ENCODE measurements around the gene ATG16L2.
"Not testable (repeated sequence)": the region's sequence is repeated elsewhere in the genome, so short reads cannot be mapped to it uniquely, and the experiment has no call there.

ATG16L2 gene

DNA sequence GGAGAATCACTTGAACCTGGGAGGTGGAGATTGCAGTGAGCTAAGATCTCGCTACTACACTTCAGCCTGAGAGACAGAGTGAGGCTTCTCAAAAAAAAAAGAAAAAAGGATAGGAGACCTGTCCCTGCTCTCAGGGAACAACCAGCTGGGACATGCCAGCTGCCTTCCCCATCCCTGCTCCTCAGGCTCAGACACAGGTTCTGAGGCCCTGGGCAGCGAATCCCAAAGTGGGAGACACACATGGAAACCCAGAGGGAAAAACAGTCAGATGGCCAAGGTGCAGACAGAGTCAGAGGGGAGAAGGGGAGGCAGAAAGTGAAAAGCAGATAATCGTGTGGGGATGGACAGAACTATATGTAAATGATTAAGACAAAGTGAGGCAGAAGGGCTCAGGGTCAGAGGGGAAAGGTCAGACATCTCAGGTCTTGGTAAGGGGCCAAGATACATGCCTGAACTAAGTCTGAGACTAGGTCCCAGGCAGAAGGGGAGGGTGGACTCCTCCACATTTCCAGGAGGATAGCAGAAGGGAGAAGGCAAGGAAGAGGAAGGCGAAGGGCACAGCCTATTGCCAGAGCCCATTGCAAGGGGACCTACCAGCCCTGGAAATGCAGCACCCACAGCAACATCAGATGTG, 34.6 kb upstream of the ATG16L2 start:
- DNase-seq (ENCODE audit: low read depth in 2 of 2): no peak

DNA sequence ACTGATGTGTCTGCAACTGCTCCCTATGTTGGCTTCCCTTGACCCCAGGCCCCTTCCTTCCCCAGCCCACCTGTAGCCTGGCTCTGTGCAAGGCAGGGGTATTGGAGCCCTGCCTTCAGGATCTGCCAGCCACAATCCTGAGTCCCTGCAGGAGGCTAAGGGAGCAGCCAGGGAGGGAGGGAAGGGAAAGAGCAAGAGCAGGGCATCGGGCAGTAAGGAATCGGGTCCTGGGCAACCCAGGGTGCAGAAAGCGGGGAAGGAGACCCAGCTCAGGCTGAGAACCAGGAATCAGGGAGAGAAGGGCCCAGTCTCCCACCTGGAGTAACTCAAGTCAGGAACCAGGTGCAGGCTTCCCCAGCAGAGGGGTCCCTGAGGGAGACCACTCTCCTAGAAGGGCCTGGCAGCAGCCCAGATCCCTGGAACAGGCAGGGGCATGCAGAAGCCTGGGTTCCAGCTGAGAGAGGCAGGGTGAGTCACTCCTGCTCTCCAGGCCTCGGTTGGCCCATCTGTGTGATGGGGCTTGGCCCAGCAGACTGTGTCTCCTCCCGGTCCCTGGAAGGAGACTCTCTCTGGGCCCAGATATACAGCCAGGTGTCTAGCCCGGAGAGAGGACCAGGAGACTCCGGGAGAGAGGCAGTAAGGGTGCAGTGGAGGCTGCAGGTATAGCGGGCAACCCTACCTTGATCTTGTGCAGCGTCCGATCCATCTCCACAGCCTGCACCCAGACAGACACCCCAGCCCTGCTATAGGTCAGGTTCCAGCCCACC, 33.7 kb upstream of the ATG16L2 start:
- DNase-seq (ENCODE audit: low read depth in 2 of 2): no peak

DNA sequence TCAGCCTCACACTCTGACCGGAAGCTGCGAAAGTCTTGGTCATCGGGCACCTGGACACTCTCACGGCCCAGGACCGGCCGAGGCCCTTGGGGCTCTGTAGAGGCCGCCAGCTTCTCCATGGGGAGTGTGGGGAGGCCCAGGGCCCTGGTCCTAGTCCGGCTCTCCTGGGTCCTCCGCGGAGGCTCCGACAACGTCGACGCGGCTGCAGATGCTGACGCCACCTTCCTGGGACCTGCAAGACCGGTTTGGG, 33.2 kb upstream of the ATG16L2 start:
- no peak for DNase-seq (ENCODE audit: low read depth in 2 of 2)

DNA sequence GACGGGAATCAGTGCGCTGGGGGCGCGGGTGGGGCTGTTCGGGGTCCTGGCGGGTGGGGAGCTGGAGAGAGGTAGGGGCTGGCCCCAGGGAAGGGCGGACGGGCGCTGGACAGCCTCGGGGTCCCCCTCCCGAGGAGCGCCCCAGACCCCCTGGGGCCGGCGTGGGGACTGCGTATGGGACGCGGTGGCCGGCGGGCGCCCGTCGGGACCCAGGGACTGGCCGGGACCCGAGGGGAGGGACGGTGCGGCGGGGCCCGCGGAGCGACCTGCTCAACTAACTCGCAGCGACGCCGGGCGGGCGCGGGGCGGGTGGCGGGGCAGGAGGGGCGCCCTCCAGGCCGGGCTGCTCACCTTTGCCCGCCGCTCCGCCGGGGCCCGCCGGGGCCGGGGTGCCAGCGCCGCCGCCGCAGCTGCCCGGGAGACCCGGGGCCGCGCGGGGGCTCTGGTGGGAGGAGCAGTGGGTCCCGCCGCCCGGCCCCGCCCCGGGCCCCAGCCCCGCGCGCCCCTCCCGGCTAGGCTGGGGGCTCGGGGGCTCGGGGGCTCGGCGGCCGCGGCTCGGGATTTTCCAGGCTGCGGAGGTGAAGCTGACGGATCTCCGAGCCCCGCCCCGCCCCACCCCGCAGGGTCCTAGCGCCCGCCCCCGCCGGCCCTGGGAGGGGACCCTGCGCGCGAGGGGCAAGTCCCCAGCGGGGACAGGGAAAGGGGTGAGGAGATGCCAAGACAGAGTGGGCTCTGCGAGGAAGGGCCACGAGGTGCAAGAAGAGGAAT, 32.7 kb upstream of the ATG16L2 start:
- DNase-seq (ENCODE audit: low read depth in 2 of 2): peak; percentile 8 to 17

DNA sequence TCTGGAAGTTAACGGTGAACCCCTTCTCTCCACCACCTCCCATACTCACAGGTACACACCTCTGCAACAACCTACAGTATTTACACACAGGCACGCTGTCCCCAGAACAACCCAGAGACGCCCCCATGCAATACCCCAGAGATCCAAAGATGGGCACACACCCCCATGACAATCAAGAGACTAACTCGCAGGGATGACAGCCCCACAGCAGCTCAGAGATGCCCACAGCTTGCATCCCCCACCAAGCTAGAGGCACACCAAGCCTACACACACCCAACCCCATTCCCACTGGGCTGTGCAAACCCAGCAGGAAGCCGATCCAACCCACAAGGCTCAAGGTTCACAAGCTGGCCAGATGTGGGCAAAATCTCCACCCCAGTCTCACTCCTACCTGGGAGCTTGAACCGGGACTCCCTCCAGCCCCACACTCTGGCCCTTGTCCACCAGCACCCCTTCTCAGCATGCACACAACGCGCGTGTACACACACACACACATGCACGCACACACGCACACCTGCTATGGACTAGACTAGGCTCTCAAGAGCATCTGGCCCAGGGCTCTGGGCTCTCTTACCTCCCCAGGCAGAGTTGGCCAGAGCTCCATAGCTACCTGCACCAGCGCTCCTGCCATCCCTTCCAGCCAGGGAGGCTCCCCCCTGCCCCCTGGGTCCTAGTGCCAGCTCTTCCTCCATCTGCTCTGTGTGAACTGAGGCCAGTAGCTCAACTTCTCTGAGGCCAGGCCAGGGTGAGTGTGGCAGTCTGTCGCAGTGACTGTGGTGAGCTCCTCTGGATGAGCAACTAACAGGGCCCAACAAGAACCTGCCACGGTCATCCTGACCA, 31.9 kb upstream of the ATG16L2 start:
- no peak for DNase-seq (ENCODE audit: low read depth in 2 of 2)

DNA sequence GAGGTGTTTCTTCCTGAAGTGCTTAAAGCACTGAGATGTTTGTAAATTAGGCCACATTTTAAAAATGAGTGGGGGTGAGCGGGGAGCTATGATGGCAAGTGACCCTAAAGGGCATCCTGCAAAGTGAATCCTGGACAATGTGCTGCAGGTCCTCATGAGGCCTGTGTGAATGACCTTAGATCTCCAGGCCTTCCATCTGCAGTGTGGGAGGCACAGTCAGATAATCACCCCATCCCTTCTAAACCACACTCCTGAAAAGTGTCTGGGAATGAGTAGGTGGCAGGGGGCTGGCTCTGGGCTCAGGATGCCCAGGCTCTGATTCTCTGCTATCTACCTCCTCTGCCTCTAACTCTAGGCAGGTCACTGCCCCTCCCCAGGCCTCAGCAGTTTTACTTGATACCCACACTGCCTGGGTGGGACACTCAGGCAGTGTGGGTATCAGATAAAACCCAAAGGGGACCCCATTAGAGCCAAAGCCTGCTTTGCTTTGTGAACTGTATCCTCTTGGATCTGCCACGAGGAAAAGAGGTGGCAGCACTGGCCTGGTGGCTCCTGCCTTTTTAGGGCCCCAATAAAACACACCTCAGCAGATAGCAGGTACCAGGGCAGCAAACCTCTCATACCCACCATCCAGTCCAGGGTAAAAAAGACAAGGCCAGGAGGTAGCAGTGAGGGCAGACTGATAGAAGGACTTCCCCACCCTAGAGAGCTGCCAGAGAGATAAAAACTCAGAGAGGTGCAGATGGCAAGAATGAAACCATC, 30.9 kb upstream of the ATG16L2 start:
- no peak for DNase-seq (ENCODE audit: low read depth in 2 of 2)

DNA sequence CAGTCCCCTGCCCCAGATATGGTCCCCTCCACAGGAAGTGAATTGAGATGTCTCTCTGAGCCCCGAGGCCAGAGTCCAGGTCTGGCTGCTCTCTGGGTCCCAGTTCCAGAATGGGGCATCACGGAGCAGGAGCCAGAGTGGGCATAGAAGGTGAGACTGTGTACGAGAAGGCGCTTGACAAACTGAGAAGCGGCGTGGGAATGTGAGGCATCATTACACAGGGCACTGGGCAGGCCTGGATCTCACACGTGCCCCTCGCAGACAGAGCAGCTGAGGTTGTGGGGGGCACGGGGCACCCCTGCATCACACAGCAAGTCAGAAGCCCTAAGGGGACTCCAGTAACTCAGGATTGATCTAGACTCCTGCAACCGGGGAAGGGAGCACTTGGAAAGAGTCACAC, 29.5 kb upstream of the ATG16L2 start:
- DNase-seq (ENCODE audit: low read depth in 2 of 2): no peak

DNA sequence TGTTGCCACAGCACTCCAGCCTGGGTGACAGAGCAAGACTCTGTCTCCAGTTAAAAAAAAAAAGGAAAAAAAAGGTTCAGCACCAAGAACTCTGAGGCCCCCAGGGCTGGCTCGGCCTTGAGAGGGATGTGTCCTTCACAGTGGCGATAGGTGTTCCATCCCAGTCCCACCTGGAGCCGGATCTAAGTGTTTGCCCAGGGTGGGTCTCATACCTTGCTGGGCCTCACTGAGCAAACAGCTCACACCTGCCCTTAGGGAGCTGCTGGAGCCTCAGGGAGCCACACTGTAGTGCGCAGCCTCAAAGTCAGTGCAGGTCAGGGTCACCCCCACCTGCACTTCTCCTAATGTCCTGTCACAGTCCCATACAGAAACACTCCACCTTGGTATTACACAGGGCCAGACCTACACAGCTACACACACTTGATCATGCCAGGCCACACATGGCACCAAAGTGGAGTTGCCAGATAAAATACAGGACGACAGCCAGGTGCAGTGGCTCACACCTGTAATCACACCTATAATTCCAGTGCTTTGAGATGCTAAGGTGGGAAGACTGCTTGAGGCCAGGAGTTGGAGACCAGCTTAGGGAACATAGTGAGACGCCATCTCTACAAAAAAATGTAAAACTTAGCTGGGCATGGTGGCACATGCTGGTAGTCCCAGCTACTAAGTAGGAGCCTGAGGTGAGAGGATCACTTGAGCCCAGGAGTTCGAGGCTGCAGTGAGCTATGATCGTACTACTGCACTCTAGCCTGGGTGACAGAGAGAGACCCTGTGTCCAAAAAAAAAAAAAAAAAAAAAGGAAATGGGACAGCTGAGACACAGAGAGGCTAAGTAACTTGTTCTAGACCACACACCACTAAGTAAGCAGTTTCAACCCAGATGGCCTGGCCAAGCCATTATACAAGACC, 27.7 kb upstream of the ATG16L2 start:
- no peak for DNase-seq (ENCODE audit: low read depth in 2 of 2)

DNA sequence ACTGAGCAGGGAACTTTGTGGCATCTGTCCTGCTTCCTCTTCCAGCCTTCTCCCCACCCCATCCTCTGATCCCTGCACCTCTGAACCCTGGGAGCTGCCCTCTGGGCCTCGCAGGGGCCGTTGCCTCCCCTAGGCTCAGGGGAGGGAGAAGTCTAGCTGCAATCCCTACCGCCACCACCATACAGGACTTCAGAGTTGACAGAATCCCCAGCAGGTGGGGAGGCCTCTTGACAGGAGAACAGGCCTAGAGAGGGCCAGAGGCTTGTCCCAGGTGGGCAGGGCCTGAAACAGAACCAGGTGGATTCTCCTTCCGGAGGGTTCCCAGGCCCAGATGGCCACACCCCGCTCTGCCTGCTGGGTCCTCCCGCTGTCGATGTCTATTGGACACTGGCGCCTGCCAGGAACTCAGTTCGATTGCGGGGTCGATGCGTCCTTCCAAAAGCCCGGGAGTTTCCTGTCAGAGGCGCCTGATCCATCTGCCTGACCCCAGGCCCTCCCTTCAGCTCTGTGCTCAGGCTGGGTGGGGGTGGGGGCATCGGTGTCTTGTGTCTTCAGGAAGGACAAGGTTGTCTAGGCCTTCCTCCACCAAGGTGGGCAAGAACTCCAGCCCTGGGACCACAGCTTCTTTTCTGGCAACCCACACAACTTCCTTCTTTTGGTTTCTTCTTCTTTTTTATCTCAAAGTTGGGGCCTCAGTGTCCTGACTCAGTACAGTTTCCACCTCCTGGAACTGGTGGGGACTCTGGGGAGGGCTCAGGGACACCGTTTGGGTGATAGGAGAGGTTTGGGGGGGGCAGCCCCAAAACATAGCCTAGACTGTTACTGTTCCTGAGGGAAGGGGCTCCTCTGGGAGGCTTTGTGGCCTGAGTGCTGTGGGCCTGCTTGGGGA, 26.8 kb upstream of the ATG16L2 start:
- no peak for DNase-seq (ENCODE audit: low read depth in 2 of 2)

DNA sequence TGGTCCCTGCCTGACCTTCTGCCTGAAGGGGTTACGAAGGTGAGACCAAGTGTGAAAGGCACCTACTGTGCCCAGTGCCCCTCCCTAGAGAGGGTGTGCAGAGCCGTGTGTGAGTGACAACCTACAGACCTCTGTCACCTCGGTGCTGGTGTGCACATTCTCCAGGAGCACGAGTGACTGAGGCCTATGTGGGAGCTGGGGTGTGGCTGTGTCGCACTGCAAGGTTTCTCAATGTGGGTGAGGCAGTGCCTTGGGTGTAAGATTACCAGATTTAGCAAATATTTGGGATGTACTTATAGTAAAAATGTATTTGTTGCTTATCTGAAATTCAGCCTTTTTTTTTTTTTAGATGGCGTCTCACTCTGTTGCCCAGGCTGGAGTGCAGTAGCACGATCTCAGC, 26.0 kb upstream of the ATG16L2 start:
- no peak for DNase-seq (ENCODE audit: low read depth in 2 of 2)

DNA sequence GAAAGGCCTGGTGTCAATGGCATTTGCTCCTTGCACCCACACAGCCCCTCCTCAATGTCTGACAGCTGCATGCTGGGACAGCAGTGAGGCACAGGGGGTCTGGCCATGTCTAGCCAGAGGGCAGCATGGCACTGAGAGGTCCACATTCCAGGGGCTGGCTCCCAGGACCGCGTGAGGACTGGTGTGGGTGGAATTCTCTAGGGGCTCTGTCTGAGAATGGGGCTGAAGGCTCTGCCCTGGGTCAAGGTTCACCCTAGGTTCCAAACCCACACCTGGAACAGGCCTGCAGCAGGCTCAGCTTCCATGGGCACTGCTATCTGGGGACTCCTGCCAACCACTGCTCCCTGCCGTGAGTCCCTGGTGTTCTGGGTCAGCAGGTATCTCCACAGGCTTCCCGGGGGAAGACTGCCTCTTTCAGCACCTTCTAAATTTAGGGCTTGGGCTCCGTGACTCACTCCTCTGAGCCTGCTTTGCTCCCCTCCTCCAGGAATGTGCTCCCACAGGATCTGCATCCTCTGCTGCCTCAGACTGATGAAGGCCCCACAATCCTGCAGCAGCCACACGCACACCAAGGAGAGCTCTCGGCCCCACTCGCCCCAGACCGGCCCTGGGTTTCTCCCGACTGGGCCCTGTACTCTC, 24.6 kb upstream of the ATG16L2 start:
- no peak for DNase-seq (ENCODE audit: low read depth in 2 of 2)

DNA sequence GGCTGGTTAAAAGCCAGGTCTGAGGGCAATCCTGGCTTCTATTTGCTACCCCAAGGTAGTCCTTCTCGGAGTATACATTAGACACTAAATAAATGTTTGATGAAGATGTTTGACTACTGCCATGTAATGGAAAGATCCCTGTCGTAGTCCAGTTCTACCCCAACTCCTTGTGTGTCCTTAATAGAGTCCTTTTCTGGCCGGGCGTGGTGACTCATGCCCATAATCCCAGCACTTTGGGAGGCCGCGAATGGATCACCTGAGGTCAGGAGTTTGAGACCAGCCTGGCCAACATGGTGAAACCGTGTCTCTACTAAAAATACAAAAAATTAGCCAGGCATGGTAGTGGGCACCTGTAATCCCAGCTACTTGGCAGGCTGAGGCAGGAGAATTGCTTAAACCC, 23.0 kb upstream of the ATG16L2 start:
- DNase-seq (ENCODE audit: low read depth in 2 of 2): not testable (repeated sequence)

DNA sequence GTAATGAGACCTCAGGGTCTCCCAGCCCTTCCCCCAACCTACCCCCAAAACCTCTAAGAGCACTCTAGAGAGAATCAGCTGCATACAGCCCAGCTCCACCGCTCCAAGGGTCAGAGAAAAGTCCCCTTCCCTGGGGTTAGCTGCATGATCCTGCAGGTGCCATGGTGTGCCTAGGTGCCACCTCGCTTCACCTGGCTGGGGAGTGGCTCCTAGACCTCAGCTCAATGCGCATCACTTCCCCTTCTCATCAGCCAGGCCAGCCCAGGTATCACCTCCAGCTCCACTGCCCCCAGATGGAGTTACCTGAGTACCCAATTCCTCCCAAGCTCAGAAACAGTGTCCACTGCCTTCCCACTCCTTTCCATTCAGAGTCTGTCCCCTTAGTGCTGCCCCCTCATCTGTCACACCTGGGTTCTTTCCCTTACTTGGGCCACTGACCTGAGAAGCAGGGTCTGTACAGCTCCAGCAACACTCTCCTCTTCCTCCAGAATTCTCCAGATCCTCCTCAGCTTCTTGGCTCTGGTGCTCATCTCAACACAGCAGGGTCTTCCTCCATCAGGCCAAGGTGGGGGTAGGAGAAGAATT, 21.7 kb upstream of the ATG16L2 start:
- no peak for DNase-seq (ENCODE audit: low read depth in 2 of 2)

DNA sequence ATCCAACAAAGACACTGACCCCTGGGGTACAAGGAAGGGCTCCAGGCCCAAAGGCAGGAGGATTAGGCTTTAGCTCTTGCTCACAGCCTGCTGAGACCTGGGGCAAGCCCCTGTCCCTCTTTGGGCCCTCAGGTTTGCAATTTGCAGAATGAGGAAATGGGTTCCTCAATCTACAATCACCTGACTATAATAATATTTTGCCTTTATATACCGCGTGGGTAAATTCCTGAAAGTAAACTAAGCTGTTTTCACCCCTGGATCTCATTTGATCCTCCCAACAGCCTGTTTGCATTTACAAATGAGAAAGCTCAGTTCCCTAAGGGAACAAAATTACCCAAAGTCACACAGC, 21.2 kb upstream of the ATG16L2 start:
- DNase-seq (ENCODE audit: low read depth in 2 of 2): no peak

DNA sequence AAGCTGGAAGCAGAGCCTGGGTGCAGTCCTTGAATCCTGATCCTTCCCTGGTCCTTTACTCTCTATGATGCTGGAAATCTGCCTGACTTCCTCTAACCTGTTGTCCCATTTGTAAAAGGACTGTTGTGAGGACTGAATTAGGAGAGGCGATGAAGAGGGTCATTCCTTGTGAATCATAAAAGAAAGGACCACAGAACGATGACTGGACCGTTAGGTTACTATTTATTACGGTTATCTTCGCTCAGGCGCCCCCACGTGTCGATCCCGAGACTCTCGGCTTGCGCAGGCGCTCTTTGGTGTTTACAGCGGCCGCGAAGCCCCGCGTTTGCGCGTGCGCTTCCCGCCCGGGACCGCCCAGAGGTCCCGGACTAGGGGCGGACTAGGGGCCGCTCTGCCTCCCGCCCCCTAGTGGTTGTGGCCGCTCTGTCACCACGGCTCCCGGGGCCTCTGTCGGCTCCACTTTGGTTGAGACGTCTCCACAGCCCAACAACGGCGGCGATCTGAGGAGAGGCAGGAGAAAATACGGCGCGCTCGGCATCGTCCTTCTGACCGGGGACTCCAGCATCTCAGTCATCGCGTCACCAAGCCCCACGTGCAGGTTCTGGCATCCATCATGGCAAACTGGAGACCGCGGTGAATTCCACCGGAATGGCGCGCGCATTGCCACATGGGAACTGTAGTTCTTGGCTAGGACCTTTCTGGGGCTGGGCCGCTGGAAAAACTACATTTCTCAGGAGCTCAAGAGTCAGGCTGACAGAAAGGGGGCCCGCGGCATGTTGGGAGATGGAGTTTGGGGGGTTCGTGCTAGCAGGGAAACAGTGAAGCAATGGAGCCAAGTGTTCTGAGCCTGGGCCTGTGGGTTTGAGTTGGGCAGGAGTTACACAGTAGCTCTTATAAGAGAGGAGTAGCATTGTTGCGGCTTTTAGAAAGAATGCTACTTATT, 20.5 kb upstream of the ATG16L2 start, which contains the start of gene STARD10:
TSS of gene STARD10 (minus strand) at position 623 of the 943 bp plus-strand sequence. CDS start 12,866 bp downstream, outside the sequence.
- peak; percentile 88 to 90 for DNase-seq (ENCODE audit: low read depth in 2 of 2)

DNA sequence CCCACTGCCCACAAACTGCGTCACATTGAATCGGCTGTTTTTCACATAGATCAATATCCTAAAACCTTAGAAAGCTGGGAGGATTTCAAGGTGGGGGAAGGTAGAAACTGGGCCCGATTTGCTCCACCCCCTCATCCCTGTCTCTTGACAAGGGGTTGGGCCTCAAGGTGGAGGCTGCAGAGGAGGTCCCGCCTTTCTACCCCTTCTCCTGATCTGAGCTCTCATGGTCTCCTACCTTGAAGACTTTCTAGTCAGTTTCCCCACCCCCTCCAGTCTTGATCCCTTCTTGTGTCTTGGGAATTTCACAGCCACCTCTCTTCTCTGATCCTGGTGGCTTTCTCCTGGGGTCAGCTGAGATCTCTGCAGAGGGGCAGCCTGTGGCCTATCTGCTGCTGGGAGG, 15.8 kb upstream of the ATG16L2 start:
- no peak for DNase-seq (ENCODE audit: low read depth in 2 of 2)

DNA sequence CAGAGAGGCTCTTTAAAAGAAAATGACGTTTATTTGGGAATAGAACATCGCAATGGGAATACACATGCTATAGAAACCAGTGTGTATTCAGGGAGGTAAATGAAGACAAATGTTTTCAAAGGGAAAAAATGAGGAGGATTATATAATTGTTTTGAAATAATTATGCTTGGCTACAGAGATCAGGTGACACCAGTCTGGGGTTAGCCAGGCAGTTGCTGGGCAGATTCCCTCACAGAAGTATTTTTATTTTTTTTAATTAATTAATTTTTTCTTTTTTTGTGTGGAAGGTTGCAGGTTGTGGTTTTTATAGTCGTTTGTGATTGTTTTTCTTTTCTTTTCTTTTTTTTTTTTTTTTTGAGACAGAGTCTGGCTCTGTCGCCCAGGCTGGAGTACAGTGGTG, 14.8 kb upstream of the ATG16L2 start:
- no peak for DNase-seq (ENCODE audit: low read depth in 2 of 2)

All from stimulated activated CD8-positive, alpha-beta memory T cell treated with anti-CD3 and anti-CD28 coated beads, Interleukin-7, amount 100 ng/mL, for 1 hour (primary cell).